ENCODE measurements around the gene C5.

Gene C5

DNA sequence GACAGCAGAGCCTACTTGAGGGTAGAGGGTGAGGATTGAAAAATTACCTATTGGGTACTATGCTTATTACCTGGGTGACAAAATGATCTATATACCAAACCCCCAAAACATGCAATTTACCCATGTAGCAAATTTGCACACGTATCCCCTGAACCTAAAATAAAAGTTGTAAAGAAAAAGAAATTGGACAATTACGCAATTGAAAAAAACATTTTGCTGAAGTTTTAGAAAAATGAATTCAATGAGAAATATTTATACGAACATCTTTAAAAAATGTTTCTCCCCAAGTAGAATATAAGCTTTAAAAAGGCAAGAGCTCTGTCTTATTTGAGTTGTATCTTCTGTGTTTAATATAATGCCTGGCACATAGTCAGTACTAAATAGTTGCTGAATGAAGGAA lies 93.2 kb downstream of the C5 start:
- TF ChIP-seq, protein P1, sequence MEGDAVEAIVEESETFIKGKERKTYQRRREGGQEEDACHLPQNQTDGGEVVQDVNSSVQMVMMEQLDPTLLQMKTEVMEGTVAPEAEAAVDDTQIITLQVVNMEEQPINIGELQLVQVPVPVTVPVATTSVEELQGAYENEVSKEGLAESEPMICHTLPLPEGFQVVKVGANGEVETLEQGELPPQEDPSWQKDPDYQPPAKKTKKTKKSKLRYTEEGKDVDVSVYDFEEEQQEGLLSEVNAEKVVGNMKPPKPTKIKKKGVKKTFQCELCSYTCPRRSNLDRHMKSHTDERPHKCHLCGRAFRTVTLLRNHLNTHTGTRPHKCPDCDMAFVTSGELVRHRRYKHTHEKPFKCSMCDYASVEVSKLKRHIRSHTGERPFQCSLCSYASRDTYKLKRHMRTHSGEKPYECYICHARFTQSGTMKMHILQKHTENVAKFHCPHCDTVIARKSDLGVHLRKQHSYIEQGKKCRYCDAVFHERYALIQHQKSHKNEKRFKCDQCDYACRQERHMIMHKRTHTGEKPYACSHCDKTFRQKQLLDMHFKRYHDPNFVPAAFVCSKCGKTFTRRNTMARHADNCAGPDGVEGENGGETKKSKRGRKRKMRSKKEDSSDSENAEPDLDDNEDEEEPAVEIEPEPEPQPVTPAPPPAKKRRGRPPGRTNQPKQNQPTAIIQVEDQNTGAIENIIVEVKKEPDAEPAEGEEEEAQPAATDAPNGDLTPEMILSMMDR (IDR thresholded peaks at IDR 0.05), result no peak
- H3K36me3 ChIP-seq, result peaks cover 13 to 27% (median 19%) of the 10 kb centered on the region in 3 donors
- peaks cover 0 to 4% (median 0%) of the 10 kb centered on the region in 4 donors for H3K4me1 ChIP-seq
- no peaks in the 10 kb centered on the region for H3K27me3 ChIP-seq
- H3K27ac ChIP-seq, result no peak overlapping the region
- intact Hi-C loops (cut with DNase I; ENCODE audit: low total_unique reads), result no loop called here
- no peaks in the 10 kb centered on the region for H3K9me3 ChIP-seq
- no peak for DNase-seq
- H3K4me3 ChIP-seq, result no peak overlapping the region

DNA sequence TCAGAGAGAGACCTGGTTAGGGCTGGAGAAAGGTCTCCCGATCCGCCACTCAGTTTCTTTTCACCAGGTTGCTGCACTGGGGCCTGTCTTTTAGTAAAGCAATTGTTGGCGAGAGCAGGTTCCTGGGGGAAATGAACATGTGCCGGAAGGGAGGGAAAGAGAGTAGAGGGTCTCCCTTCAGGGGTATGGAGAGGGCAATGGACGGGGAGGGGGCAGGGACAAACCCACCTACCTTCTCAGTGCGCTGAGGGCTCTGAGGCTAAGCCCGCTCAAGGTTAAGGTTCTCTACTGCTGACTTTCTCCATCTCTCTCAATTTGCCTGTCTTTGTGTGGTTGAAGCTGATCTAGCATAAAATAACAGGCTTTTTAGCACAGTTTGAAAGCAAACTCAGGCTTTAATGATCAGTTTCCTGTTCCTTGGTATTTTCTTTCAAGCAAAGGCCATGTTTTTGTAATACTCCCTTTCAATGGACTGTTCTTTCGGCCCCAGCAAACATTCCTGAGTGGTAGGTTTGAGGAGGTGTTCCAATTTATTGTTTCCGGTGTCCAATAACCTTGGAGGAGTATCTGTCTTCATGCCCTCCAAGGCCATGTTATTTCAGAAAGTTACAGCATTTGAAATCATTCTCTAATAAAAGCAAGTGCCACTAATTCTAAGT lies 98.0 kb downstream of the C5 start:
- DNase-seq, result no peak
- Histone ChIP-seq H3K9me3 (no peaks in the 10 kb centered on the region), H3K27ac (peak overlapping the region; percentile 69 to 86), H3K27me3 (no peaks in the 10 kb centered on the region), H3K4me3 (no peak overlapping the region), H3K4me1 (peaks cover 0 to 44% (median 10%) of the 10 kb centered on the region in 4 donors), H3K36me3 (peaks cover 0 to 12% (median 6%) of the 10 kb centered on the region in 3 donors)
- TF ChIP-seq, protein P1 (IDR thresholded peaks at IDR 0.05), result no peak
- intact Hi-C loops (cut with DNase I; ENCODE audit: low total_unique reads), result no loop called here

DNA sequence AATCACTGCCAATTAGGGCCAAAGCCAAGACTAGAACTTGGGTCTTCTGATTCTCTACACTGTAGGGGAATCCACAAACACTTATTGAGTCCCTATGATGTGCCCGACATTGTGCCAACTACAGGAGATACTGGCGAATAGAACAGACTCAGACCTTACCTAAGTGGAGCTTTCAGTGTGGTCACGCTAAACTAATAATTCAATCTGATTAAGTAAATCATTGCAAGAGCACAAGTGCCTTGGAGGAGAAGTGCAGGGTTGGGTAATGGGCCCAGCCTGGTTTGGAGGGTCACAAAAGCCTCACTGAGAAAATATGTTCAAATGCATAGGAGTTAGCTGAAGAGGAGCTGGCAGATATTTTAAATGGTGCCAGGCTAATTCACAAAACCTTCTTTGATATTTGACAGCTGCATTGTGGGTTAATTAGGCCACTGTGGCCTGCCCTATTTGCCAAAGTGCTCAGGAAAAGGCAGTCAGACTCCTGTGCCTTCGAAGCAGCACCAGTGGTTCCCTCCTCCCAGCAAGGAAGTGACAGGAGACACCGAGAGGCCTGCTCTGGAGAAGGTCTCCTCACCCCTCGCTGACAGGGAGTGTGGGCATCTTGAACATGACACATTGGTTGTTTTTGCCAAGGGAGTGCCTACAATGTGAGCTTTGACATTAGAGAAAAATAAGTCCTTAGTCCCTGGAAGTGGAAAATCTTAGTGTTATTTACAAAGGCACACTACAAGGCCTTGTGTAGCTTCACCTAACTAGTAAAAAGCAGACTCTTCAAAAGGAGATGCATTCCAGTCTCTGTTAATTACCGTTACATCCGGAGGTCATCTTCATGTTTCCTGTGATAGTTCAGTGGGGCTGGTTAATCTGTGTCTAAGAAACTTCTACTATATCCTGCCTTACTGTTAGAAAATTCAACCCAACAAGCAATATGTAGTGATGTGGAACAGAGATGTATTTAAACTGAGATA lies 99.4 kb downstream of the C5 start:
- DNase-seq, result no peak
- H3K27ac ChIP-seq, result peak overlapping the region; percentile 69 to 86
- intact Hi-C loops (cut with DNase I; ENCODE audit: low total_unique reads), result no loop called here
- H3K27me3 ChIP-seq, result no peaks in the 10 kb centered on the region
- H3K36me3 ChIP-seq, result peaks cover 0 to 12% (median 6%) of the 10 kb centered on the region in 3 donors
- H3K4me1 ChIP-seq, result peaks cover 0 to 58% (median 10%) of the 10 kb centered on the region in 4 donors
- H3K9me3 ChIP-seq, result no peaks in the 10 kb centered on the region
- H3K4me3 ChIP-seq, result no peak overlapping the region
- TF ChIP-seq, protein P1 (IDR thresholded peaks at IDR 0.05), result no peak

DNA sequence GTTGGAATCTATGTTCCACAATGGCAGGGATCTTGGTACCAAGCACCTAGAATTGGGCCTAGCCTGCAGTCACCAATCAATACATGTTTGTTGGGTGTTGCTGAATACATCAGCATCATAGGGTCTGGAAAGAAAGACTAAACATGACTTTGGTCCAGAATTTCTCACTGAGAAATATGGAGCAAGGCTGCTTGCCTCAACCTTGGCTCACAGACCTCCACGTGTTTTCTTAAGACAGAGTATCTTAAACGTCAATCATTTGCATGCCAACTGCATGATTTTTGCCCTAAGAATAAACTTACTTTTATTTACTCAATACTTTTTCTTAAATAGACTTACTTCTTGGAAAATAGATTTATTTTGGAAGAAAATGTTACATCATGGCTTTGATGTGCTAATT lies 100.8 kb downstream of the C5 start:
- peak overlapping the region; percentile 69 to 86 for H3K27ac ChIP-seq
- TF ChIP-seq, protein P1 (IDR thresholded peaks at IDR 0.05), result no peak
- no peak overlapping the region for H3K4me3 ChIP-seq
- no peaks in the 10 kb centered on the region for H3K9me3 ChIP-seq
- peaks cover 0 to 59% (median 14%) of the 10 kb centered on the region in 4 donors for H3K4me1 ChIP-seq
- peaks cover 0 to 12% (median 6%) of the 10 kb centered on the region in 3 donors for H3K36me3 ChIP-seq
- DNase-seq, result peak in 1 of 2 donors; percentile 76
- no peaks in the 10 kb centered on the region for H3K27me3 ChIP-seq
- intact Hi-C loops (cut with DNase I; ENCODE audit: low total_unique reads), result no loop called here

DNA sequence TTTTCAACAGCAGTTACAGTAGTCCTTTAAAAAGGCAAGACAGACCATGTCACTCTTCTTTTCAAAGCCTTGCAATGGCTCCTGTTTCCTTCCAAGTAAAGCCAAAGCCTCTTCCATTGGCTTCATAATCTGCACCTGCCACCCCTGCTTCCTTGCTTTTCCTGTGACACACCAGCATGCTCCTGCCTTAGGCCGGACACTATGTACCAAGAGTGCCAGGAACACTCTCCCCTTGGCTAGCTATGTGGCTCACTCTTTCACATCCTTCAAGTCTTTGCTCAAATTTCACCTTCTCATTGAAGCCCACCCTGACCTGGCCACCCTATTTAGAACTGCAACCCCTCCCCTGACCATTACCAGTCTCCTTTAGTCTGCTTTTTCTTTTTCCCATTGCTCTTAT lies 101.3 kb downstream of the C5 start:
- Histone ChIP-seq H3K27me3 (no peaks in the 10 kb centered on the region), H3K4me1 (peaks cover 0 to 59% (median 15%) of the 10 kb centered on the region in 4 donors), H3K9me3 (no peaks in the 10 kb centered on the region), H3K36me3 (peaks cover 0 to 10% (median 5%) of the 10 kb centered on the region in 3 donors), H3K27ac (peak overlapping the region; percentile 69 to 86), H3K4me3 (no peak overlapping the region)
- intact Hi-C loops (cut with DNase I; ENCODE audit: low total_unique reads), result no loop called here
- peak in 1 of 2 donors; percentile 66 for DNase-seq
- TF ChIP-seq, protein P1 (IDR thresholded peaks at IDR 0.05), result no peak
